Measurements from ENCODE around the gene TBX18.

Gene TBX18

GRCh38 chr6:84764332-84765049, at the start of gene TBX18:
Gene TBX18 (minus strand): TSS chr6:84764598. CDS start chr6:84764181, 417 bp downstream.
- DNase-seq = no peak

GRCh38 chr6:84811351-84811750, 47.0 kb upstream of the TBX18 start:
- no peak for DNase-seq

GRCh38 chr6:84809455-84809854, 45.1 kb upstream of the TBX18 start:
- DNase-seq = no peak

- no peak for DNase-seq
These were observed 44.2 kb upstream of the TBX18 start for GRCh38 chr6:84808491-84809061.

GRCh38 chr6:84805145-84805544, 40.7 kb upstream of the TBX18 start:
- no peak for DNase-seq

GRCh38 chr6:84804720-84805119, 40.3 kb upstream of the TBX18 start:
- DNase-seq = no peak

- no peak for DNase-seq
These were observed 36.9 kb upstream of the TBX18 start for GRCh38 chr6:84801250-84801649.

GRCh38 chr6:84798257-84798656, 33.9 kb upstream of the TBX18 start:
- DNase-seq = no peak

- no peak for DNase-seq
These were observed 31.9 kb upstream of the TBX18 start for GRCh38 chr6:84796343-84796742.

- DNase-seq = no peak
These were observed 27.5 kb upstream of the TBX18 start for GRCh38 chr6:84791927-84792326.

GRCh38 chr6:84791233-84791632, 26.8 kb upstream of the TBX18 start:
- no peak for DNase-seq

- no peak for DNase-seq
These were observed 24.8 kb upstream of the TBX18 start for GRCh38 chr6:84789170-84789569.

GRCh38 chr6:84788689-84789088, 24.3 kb upstream of the TBX18 start:
- no peak for DNase-seq

- no peak for DNase-seq
These were observed 21.3 kb upstream of the TBX18 start for GRCh38 chr6:84785671-84786070.

GRCh38 chr6:84779917-84780316, 15.5 kb upstream of the TBX18 start:
- DNase-seq = no peak

- no peak for DNase-seq
These were observed 15.0 kb upstream of the TBX18 start for GRCh38 chr6:84779380-84779779.

- DNase-seq = no peak
These were observed 13.5 kb upstream of the TBX18 start for GRCh38 chr6:84777888-84778287.

GRCh38 chr6:84776392-84776791, 12.0 kb upstream of the TBX18 start:
- no peak for DNase-seq

- DNase-seq = no peak
These were observed 11.4 kb upstream of the TBX18 start for GRCh38 chr6:84775751-84776150.

GRCh38 chr6:84774985-84775284, 10.5 kb upstream of the TBX18 start:
- DNase-seq = no peak

- no peak for DNase-seq
These were observed 10.0 kb upstream of the TBX18 start for GRCh38 chr6:84774157-84774984.

- DNase-seq = no peak
These were observed 9.2 kb upstream of the TBX18 start for GRCh38 chr6:84773431-84774156.

GRCh38 chr6:84773133-84773430, 8.7 kb upstream of the TBX18 start:
- no peak for DNase-seq
